GM12874 (cell line): ENCODE results near the gene CHFR.

Source experiments
- TF ChIP-seq, protein P1 (sequence below): IDR thresholded peaks from 2 replicates; pipeline ENCODE4 v1.5.1; 2011; ENCODE audit warnings: low read depth, mild to moderate bottlenecking, control low read depth, low read length, moderate library complexity; ENCODE audit not compliant: insufficient read depth

Gene CHFR

GRCh38 chr12:132899033-132899432 is 11.6 kb upstream of the CHFR start:
- TF ChIP-seq, protein P1, sequence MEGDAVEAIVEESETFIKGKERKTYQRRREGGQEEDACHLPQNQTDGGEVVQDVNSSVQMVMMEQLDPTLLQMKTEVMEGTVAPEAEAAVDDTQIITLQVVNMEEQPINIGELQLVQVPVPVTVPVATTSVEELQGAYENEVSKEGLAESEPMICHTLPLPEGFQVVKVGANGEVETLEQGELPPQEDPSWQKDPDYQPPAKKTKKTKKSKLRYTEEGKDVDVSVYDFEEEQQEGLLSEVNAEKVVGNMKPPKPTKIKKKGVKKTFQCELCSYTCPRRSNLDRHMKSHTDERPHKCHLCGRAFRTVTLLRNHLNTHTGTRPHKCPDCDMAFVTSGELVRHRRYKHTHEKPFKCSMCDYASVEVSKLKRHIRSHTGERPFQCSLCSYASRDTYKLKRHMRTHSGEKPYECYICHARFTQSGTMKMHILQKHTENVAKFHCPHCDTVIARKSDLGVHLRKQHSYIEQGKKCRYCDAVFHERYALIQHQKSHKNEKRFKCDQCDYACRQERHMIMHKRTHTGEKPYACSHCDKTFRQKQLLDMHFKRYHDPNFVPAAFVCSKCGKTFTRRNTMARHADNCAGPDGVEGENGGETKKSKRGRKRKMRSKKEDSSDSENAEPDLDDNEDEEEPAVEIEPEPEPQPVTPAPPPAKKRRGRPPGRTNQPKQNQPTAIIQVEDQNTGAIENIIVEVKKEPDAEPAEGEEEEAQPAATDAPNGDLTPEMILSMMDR, result no peak

- TF ChIP-seq, protein P1, result no peak
These were observed 1.4 kb upstream of the CHFR start for GRCh38 chr12:132888852-132889251.

GRCh38 chr12:132886529-132887477 is 602 bp downstream of the CHFR start:
- TF ChIP-seq, protein P1, result no peak

GRCh38 chr12:132881818-132882217 is 5.6 kb downstream of the CHFR start:
- TF ChIP-seq, protein P1, result no peak

DNA sequence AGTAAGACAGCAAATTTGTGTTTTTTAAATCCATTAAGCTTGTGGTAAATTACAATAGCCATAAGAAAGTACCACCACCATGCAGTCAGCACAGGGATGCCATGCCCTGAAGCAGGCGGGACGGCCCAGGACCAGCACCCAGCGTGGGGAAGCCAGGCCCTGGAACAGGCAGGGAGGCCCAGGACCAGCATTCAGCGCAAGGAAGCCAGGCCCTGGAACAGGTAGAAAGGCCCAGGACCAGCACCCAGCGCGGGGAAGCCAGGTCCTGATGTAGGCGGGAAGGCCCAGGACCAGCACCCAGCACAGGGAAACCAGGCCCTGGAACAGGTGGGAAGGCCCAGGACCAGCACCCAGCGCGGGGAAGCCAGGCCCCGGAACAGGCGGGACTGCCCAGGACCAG is 13.2 kb downstream of the CHFR start:
- TF ChIP-seq, protein P1, result no peak

- TF ChIP-seq, protein P1, result no peak
These were observed 13.7 kb downstream of the CHFR start for GRCh38 chr12:132873724-132874123.

GRCh38 chr12:132872975-132873421 is 14.4 kb downstream of the CHFR start:
- TF ChIP-seq, protein P1, result no peak
